Kidney (tissue), 14 donors: ENCODE results near the gene FAM76B. TPM values are rescaled to one million over a fixed set of nuclear protein-coding genes. Genes with fewer than 3 reads are reported as not detected.

ENCODE experiments used
- DNase-seq, 5 donors: peaks; one replicate each; pipeline ENCODE4 v3.0.0-alpha.2; 2013 to 2020
- FAIRE-seq: peaks from 2 replicates; lab custom pipeline; 2012; peaks lifted over from hg19 to GRCh38; lab: Jason Lieb, UNC
- H3K27ac ChIP-seq, 2 donors: one replicate each; pipeline ENCODE4 v1.7.0; 2013; ENCODE audit warnings: low read depth in 2 of 2, low read length in 2 of 2, inconsistent platforms in 1 of 2
- H3K27me3 ChIP-seq: one replicate; pipeline ENCODE4 v1.7.1; 2013; ENCODE audit warnings: low read length, inconsistent platforms; ENCODE audit not compliant: control insufficient read depth, insufficient read depth
- H3K36me3 ChIP-seq, 3 donors: one replicate each; pipeline versions ENCODE4 v1.7.0 to v1.7.1; 2013; ENCODE audit warnings: low read length in 3 of 3, control low read depth in 1 of 3, inconsistent platforms in 1 of 3; ENCODE audit not compliant: insufficient read depth in 3 of 3, control insufficient read depth in 2 of 3
- H3K4me1 ChIP-seq, 3 donors: one replicate each; pipeline versions ENCODE4 v1.7.0 to v1.7.1; 2013; ENCODE audit warnings: low read length in 3 of 3, inconsistent platforms in 1 of 3, low read depth in 1 of 3; ENCODE audit not compliant: control insufficient read depth in 2 of 3, insufficient read depth in 2 of 3
- H3K4me3 ChIP-seq, 3 donors: one replicate each; pipeline versions ENCODE4 v1.7.0 to v1.8.1; 2013; ENCODE audit warnings: low read length in 3 of 3, control low read depth in 1 of 3, inconsistent platforms in 1 of 3
- H3K9ac ChIP-seq, 3 donors: one replicate each; pipeline versions ENCODE4 v1.7.0 to v1.7.1; 2013; ENCODE audit warnings: low read length in 3 of 3, control low read depth in 1 of 3, inconsistent platforms in 1 of 3
- H3K9me3 ChIP-seq, 3 donors: one replicate each; pipeline versions ENCODE4 v1.7.0 to v1.7.1; 2013; ENCODE audit warnings: low read length in 3 of 3, control low read depth in 1 of 3, inconsistent platforms in 1 of 3; ENCODE audit not compliant: control insufficient read depth in 2 of 3, insufficient read depth in 1 of 3
- CTCF ChIP-seq: IDR thresholded peaks from 3 replicates; pipeline ENCODE4 v1.5.1; 2012; ENCODE audit warnings: mild to moderate bottlenecking, moderate library complexity, borderline replicate concordance; ENCODE audit not compliant: insufficient read depth; ENCODE audit errors: extremely low read depth
- intact Hi-C: fragments of 100-400 bp; cut with DNase I; formaldehyde crosslinking; loops from one replicate; pipeline ENCODE4 v1.11.1; 2022
- polyA plus RNA-seq: library from polyadenylated mRNA; stranded (reverse); fragments of 350-450 nt; fragmentation: Illumina TruSeq; extraction: RNeasy Lipid Tissue Mini Kit (QIAGEN cat#74804); gene quantifications from one replicate; pipeline ENCODE4 v1.2.3, GENCODE V29; 2014; ENCODE audit warnings: low read depth, low replicate concordance; ENCODE audit not compliant: insufficient read depth
- total RNA-seq: library from RNA; stranded (reverse); fragmentation: NEBNext Ultra II Directional; extraction: Animal tissue kit (Norgen Biotek cat#: 25700); gene quantifications from one replicate; pipeline ENCODE4 v1.2.1, GENCODE V29; 2021
- donor health status: control.
- donor health status: control.
- donor health status: control.
- donor health status: control.
- donor health status: control.
- donor health status: DM: yes; HTN: yes; CAD: no.
- donor health status: Normal renal cell carcinoma (clear cell type).

FAM76B gene
- total and polyA plus RNA-seq, 2 donors from 2014 or later = 3.9 to 26.5 TPM

GRCh38 chr11:95790933-95791708 lies 1.5 kb upstream of the FAM76B start:
- FAIRE-seq = no peak
- intact Hi-C loops = no loop called here

GRCh38 chr11:95790123-95790932 lies 746 bp upstream of the FAM76B start, which contains the start of gene CEP57:
CEP57 (plus strand) TSS chr11:95790498; CDS start chr11:95790699, 201 bp downstream.
- intact Hi-C loops = no loop called here
- peak within 1 kb of the TSS; percentile 99 to 100 for H3K27ac ChIP-seq
- no peak for FAIRE-seq

More at GRCh38 chr11:95790933-95791708, 1.5 kb upstream of the FAM76B start:
- Histone ChIP-seq H3K4me1 (peaks cover 3 to 12% (median 8%) of the 10 kb centered on the region in 3 donors), H3K4me3 (peak overlapping the region; percentile 85 to 97 (median 94)), H3K9me3 (no peaks in the 10 kb centered on the region), H3K27me3 (no peaks in the 10 kb centered on the region), H3K27ac (peak overlapping the region; percentile 99 to 100), H3K9ac (peak overlapping the region; percentile 87 to 92 (median 90)), H3K36me3 (peaks cover 0 to 4% (median 0%) of the 10 kb centered on the region in 3 donors)
- no peak for TF ChIP-seq CTCF
- DNase-seq = peak; percentile 73 to 90 (median 87)

GRCh38 chr11:95788921-95789505 lies 569 bp downstream of the FAM76B start:
- no peak for FAIRE-seq
- H3K9ac ChIP-seq = peak overlapping the region; percentile 62 to 87 (median 87)
- H3K4me3 ChIP-seq = peak overlapping the region; percentile 75 to 94 (median 85)
- peaks cover 3 to 12% (median 8%) of the 10 kb centered on the region in 3 donors for H3K4me1 ChIP-seq
- H3K9me3 ChIP-seq = no peaks in the 10 kb centered on the region
- TF ChIP-seq CTCF = no peak
- no peaks in the 10 kb centered on the region for H3K27me3 ChIP-seq
- H3K27ac ChIP-seq = peak overlapping the region; percentile 99 to 100
- H3K36me3 ChIP-seq = peaks cover 9 to 19% (median 12%) of the 10 kb centered on the region in 3 donors
- peak in 3 of 5 donors; percentile 67 to 80 (median 69) for DNase-seq
- intact Hi-C loops = no loop called here

More at GRCh38 chr11:95790123-95790932, 746 bp upstream of the FAM76B start, which contains the start of gene CEP57:
- DNase-seq = peak; percentile 96 to 99 (median 97)
- Histone ChIP-seq H3K27me3 (no peaks in the 10 kb centered on the region), H3K9me3 (no peaks in the 10 kb centered on the region), H3K9ac (peak within 1 kb of the TSS; percentile 87 to 92 (median 90)), H3K4me3 (peak within 1 kb of the TSS; percentile 85 to 97 (median 94)), H3K4me1 (peaks cover 3 to 12% (median 8%) of the 10 kb centered on the region in 3 donors), H3K36me3 (peaks cover 4 to 12% (median 5%) of the 10 kb centered on the region in 3 donors)
- TF ChIP-seq CTCF = no peak
